HG03280 (cell line): ENCODE data around the gene ISM2.

Experiments used
- ATAC-seq: cut with Tn5 transposase; IDR thresholded peaks from one replicate; pipeline ENCODE4 v1.9.1; 2021; ENCODE audit warnings: mild to moderate bottlenecking, moderate library complexity; ENCODE audit not compliant: unreplicated experiment

The ISM2 gene

GRCh38 chr14:77508249-77508648 lies 9.6 kb upstream of the ISM2 start:
- no peak for ATAC-seq

- ATAC-seq, result no peak
These were observed 9.1 kb upstream of the ISM2 start for GRCh38 chr14:77507762-77508161.

- ATAC-seq, result no peak
These were observed 6.4 kb upstream of the ISM2 start for GRCh38 chr14:77505031-77505430.

GRCh38 chr14:77503138-77503537 lies 4.5 kb upstream of the ISM2 start:
- no peak for ATAC-seq

GRCh38 chr14:77502109-77502782 lies 3.6 kb upstream of the ISM2 start:
- ATAC-seq, result no peak

- peak; percentile 36 for ATAC-seq
These were observed 440 bp upstream of the ISM2 start for GRCh38 chr14:77498984-77499527.

- no peak for ATAC-seq
These were observed 3.3 kb downstream of the ISM2 start for GRCh38 chr14:77495334-77495733.

GRCh38 chr14:77491056-77491455 lies 7.6 kb downstream of the ISM2 start:
- no peak for ATAC-seq

- ATAC-seq, result no peak
These were observed 8.1 kb downstream of the ISM2 start for GRCh38 chr14:77490347-77490986.

GRCh38 chr14:77489041-77489440 lies 9.6 kb downstream of the ISM2 start:
- no peak for ATAC-seq

GRCh38 chr14:77488558-77488957 lies 10.1 kb downstream of the ISM2 start:
- no peak for ATAC-seq

- ATAC-seq, result no peak
These were observed 12.5 kb downstream of the ISM2 start for GRCh38 chr14:77485901-77486678.

GRCh38 chr14:77485256-77485655 lies 13.4 kb downstream of the ISM2 start:
- ATAC-seq, result no peak

GRCh38 chr14:77482422-77482821 lies 16.2 kb downstream of the ISM2 start:
- ATAC-seq, result no peak

- ATAC-seq, result peak; percentile 80
These were observed 19.8 kb downstream of the ISM2 start for GRCh38 chr14:77478796-77479195.

- ATAC-seq, result no peak
These were observed 20.6 kb downstream of the ISM2 start for GRCh38 chr14:77478029-77478428.

- no peak for ATAC-seq
These were observed 23.0 kb downstream of the ISM2 start for GRCh38 chr14:77475432-77476115.

GRCh38 chr14:77474479-77475177 lies 24.0 kb downstream of the ISM2 start:
- no peak for ATAC-seq

- no peak for ATAC-seq
These were observed 24.7 kb downstream of the ISM2 start for GRCh38 chr14:77473921-77474320.

- ATAC-seq, result no peak
These were observed 28.3 kb downstream of the ISM2 start for GRCh38 chr14:77470224-77470870.
